Head of caudate nucleus (tissue), 42 donors: ENCODE results near the gene KRT83.
"Not testable (repeated sequence)": the region's sequence is repeated elsewhere in the genome, so short reads cannot be mapped to it uniquely, and the experiment has no call there.

Source experiments
- DNase-seq, 42 donors: peaks; one replicate each; pipeline versions ENCODE4 v3.0.0 to v3.0.0-alpha.2; 2020 to 2021; ENCODE audit warnings: mixed read lengths in 7 of 42
- intact Hi-C: fragments of 100-400 bp; cut with DNase I; formaldehyde crosslinking; loops from one replicate; pipeline ENCODE4 v1.15.0; 2022

The KRT83 gene

GRCh38 chr12:52356031-52356761 lies 35.0 kb upstream of the KRT83 start:
- intact Hi-C loops, result no loop called here
- peak in 2 of 42 donors; percentile 17 to 30 for DNase-seq

- intact Hi-C loops, result no loop called here
- peak in 2 of 42 donors; percentile 4 to 7 for DNase-seq
Observed at GRCh38 chr12:52355176-52355575, 34.0 kb upstream of the KRT83 start.

GRCh38 chr12:52354200-52354599 lies 33.0 kb upstream of the KRT83 start:
- intact Hi-C loops, result no loop called here
- DNase-seq, result peak in 3 of 42 donors; percentile 23 to 30 (median 28)

DNA sequence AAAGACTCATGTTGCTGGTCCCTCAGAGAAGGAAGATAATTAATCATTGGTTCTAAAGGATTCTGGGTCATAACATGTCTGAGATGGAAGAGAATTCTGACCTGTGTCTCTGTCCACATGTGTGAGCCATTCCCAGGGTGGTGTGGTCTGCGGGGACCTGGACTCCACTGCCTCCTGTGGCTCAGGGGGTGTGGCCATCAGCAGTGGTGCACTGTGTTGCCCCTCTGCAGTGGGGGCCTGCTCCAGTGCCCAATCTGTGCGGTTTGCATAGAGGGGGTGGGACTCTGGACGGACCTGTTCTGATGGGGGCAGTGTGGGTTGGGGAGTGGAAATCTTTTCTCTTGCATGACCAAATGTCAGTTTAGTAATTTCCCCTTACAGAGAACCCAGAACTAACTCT lies 32.6 kb upstream of the KRT83 start:
- intact Hi-C loops, result no loop called here
- DNase-seq, result peak in 3 of 42 donors; percentile 1 to 27 (median 9)

- intact Hi-C loops, result no loop called here
- peak in 2 of 42 donors; percentile 2 to 11 for DNase-seq
Observed at GRCh38 chr12:52352951-52353350, 31.8 kb upstream of the KRT83 start.

DNA sequence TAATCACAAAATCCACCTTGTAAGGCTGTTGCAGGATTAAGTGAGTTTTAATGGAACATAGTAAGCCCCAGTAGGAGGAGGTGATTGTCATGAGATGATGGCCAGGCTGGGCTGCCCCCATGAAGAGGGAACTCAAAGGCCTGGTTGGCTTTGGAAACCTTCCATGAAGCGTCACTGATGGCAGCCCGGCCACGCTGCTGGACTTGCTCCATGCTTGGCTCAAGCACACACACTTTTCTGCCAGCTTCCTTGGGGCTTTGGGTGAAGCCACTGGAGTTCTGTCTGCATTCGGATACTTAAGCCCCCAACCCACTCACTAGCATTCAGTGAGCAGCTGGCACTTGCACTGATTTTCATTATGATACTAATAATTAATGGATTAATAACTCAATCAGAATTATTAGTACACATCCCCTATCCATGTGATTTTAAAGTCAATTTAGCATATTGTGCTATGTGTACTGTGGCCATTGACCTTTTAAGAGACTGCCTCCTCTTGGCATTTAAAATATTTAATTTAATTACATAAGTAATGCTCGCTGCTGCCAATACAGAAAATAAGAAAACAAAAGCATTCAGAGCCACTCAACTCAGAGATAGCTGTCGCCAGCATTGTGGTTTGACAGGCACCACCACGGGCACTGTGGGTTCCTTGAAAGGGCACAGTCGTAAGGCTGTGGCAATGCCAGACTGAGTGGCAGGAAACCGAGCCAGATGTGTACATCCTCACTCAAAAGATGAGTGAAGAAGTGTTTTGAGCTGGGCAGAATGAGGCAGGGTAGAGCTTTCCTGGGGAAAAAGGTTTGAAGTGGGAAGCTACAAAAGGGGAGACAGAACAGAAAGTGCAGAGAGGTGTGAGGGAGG lies 30.2 kb upstream of the KRT83 start:
- intact Hi-C loops, result no loop called here
- DNase-seq, result peak; percentile 12 to 77 (median 52)

DNA sequence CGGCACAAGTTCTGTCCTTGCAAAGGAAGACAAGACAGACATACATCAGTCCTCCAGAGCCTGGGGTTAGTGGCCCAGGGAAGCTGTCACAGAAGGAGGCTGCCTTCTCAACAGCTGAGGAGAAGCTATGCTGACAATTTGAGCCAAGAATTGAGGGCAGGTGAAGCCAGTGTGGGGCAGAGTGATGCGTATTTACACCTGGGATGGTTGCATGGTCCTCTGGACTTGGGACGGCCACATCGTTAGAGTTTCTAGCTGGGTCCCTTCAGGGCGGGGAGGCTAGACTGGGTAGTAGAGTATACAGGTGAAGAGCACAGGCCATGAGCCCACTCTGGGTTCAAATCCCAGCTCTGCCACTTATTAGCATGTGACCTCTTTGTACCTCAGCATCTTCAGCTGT lies 29.6 kb upstream of the KRT83 start:
- intact Hi-C loops, result no loop called here

GRCh38 chr12:52350021-52350620 lies 28.9 kb upstream of the KRT83 start:
- intact Hi-C loops, result no loop called here

More for the DNA sequence above, 29.6 kb upstream of the KRT83 start:
- DNase-seq, result peak in 3 of 42 donors; percentile 13 to 24 (median 20)

DNA sequence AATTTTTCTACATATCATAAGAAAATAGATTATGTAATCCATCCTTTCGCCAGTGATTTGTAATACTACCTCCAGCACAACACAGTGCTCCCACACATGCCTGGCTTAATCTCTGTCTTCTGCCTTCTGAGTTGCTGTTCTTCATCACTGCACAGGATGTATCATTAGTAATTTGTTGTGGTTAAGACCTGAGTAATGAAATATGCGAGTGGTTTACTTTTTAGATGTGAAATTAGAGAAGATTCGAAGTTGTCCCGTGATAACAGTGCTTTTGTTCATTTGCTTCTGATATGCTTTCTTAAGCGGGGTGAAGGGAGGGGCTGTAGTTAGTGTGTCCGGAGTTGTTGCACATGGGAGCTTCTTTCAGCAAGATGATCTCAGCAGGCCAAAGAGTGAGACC lies 28.0 kb upstream of the KRT83 start:
- intact Hi-C loops, result no loop called here
- DNase-seq, result peak in 1 of 42 donors; percentile 1

More at GRCh38 chr12:52350021-52350620, 28.9 kb upstream of the KRT83 start:
- DNase-seq, result peak in 3 of 42 donors; percentile 4 to 34 (median 32)

DNA sequence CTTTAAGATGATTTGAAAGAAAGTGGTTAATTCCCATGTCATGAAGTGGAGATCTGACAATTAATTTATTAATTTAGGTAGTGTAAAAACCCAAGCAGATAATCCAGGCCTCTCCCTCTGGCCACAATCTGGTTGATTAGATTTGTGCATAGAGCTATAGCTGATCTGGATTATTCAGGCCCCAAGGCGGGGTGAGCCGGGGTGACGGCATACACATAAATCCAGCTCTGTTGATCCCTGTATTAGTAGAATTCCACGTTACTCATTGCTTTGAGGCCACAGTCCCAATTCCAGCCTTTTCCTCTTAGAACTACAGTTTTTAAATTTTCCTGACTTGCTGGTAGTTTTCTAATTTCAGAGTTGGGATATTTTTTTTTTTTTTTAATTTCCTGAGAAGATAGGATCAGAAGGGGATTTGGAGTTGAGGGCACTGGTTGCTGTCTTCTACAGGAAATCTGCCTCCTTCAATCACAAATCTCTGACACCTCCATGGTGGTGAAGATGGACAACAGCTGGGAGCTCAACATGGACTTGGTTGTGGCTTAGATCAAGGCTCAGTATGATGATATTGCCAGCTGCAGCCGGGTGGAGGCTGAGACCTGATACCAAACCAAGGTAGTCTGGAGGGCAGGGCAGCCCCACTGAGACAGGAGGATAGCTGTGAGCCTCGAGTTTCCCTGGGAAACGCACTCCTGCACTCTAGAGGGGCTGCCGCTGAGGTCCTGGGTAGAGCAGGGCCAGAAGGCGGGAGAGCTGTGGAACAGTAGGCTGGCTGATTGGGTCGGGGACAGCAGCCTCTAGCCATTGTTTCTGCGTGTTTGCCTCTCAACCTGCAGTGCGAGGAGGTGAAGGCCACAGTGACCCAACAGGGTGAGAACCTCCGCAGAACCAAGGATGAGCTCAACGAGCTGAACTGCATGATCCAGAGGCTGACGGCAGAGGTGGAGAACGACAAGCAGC lies 26.6 kb upstream of the KRT83 start:
- DNase-seq, result peak in 1 of 42 donors; percentile 19

GRCh38 chr12:52347016-52347415 lies 25.8 kb upstream of the KRT83 start:
- intact Hi-C loops, result no loop called here
- no peak for DNase-seq

More for the DNA sequence above, 26.6 kb upstream of the KRT83 start:
- intact Hi-C loops, result no loop called here

DNA sequence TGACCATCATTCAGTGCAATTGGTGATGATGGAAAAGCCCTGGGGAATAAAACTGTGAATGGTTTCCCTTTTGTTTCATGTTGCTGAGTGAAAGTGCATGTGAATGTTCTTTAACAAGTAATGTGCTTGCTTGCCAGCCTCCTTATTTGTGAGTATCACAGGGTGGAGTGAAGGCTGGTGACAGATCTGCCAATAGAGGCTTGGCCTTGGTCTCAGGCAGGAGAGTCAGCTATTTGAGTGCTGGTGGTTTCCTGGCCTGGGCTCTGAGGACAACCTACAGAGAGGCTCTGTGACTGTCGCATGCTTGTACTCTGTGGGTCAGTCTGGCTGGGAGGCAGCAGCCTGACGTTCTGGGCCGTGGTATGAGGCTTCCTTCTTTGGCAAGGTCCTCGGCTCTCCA lies 25.4 kb upstream of the KRT83 start:
- peak in 17 of 42 donors; percentile 9 to 59 (median 28) for DNase-seq
- intact Hi-C loops, result no loop called here

DNA sequence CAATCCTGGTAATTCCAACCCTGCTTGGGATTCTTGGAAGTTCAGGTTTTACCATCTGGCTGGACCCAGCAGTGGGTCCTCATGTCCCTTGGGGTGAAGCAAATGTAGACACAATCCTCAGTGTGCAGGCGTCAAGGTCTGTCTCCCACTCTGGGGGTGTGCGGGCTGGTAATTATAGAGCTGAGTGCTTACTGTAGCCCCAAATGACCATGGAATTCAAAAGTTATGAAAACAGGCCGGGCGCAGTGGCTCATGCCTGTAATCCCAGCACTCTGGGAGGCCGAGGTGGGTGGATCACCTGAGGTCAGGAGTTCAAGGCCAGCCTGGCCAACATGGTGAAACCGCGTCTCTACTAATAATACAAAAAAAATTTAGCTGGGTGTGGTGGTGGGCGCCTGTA lies 23.8 kb upstream of the KRT83 start:
- DNase-seq, intact Hi-C loops: not testable (repeated sequence)

GRCh38 chr12:52344111-52344510 lies 22.9 kb upstream of the KRT83 start:
- no peak for DNase-seq

GRCh38 chr12:52343550-52343949 lies 22.4 kb upstream of the KRT83 start:
- intact Hi-C loops, result no loop called here
- no peak for DNase-seq

More at GRCh38 chr12:52344111-52344510, 22.9 kb upstream of the KRT83 start:
- intact Hi-C loops, result no loop called here

DNA sequence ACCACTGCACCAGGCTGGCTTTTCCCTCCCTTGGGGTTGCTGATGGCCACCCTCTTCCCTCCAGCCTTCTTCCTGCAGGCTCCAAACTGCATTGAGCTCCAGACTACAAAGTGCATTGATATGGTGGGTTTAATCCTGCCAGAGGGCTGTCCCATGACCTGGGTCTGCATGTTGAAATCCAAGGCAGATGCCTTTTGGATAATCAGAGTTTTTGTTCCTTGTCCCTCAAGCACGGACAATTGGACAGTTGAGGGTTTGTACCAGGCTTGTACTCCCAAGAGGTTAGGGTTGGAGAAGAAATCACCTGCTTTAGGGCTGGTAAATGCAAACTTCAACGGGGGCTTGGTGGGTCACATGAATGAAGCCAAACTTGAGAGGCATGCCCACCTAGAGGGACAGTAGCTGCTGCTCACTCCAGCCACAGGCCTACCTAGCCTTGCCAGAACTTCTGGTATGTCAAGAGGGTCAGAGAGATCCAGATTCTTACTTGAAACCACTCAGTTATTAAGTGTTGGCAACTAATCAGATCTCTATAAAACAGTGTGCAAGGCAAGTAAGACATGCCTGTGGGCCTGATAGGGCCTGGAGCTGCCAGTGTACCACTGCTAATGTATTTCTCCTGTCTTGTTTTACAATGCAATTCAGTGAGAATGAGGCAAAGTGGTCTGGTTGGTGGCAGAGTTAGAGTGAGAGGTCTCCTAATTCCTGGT lies 21.7 kb upstream of the KRT83 start:
- no peak for DNase-seq
- intact Hi-C loops, result no loop called here

DNA sequence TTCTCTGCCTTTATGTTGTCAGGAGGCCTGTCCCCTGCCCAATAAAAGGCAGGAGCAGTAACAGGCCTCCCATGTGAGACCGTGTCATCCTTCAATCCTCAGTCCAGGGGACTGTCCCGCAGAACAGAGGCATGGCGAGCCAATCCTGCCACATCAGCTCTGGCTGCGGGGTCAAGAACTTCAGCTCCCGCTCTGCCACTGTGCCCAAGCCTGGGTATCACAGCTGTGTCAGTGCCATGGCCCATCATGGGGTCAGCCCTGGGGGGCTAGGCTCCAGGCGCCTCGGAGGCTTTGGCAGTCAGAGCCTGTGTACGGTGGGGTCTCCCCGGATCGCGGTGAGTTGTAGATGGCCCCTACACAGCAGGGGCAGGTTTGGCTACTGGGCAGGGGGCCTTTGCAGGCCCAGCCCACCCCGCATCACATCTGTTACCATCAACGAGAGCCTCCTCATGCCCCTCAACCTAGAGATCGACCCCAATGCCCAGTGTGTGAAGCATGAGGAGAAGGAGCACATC lies 19.9 kb upstream of the KRT83 start:
- intact Hi-C loops, result no loop called here
- no peak for DNase-seq
